ENCODE results near the gene THSD1.

- TF ChIP-seq EZH2 (IDR thresholded peaks at IDR 0.05) (no peak), POLR2AphosphoS5 (IDR thresholded peaks at IDR 0.05; ENCODE audit: borderline replicate concordance, low read depth, low read length) (no peak)
Measured at GRCh38 chr13:52399708-52400107, 6.3 kb downstream of the THSD1 start.
